Activated T-cell treated with anti-CD3 and anti-CD28 coated beads, Interleukin-2, amount 50 U/mL, for 24 hours (primary cell): ENCODE data around the gene MCM3.

Source experiments
- DNase-seq: peaks from one replicate; pipeline ENCODE4 v3.0.0-alpha.2; 2020
- H3K27ac Mint-ChIP-seq: 2 replicates; pipeline ENCODE4 v1.8.0; 2020; ENCODE audit warnings: mild to moderate bottlenecking, mixed read lengths
- H3K27me3 Mint-ChIP-seq: 2 replicates; pipeline ENCODE4 v1.8.0; 2020; ENCODE audit warnings: mixed read lengths
- H3K36me3 Mint-ChIP-seq: 2 replicates; pipeline ENCODE4 v1.8.0; 2020; ENCODE audit warnings: low read depth, mixed read lengths
- H3K4me1 Mint-ChIP-seq: 2 replicates; pipeline ENCODE4 v1.8.0; 2020; ENCODE audit warnings: low read depth, mixed read lengths
- H3K4me3 Mint-ChIP-seq: 2 replicates; pipeline ENCODE4 v1.8.0; 2020; ENCODE audit warnings: mild to moderate bottlenecking, moderate library complexity, mixed read lengths
- H3K9me3 Mint-ChIP-seq: 2 replicates; pipeline ENCODE4 v1.8.0; 2020; ENCODE audit warnings: mixed read lengths

The MCM3 gene

DNA sequence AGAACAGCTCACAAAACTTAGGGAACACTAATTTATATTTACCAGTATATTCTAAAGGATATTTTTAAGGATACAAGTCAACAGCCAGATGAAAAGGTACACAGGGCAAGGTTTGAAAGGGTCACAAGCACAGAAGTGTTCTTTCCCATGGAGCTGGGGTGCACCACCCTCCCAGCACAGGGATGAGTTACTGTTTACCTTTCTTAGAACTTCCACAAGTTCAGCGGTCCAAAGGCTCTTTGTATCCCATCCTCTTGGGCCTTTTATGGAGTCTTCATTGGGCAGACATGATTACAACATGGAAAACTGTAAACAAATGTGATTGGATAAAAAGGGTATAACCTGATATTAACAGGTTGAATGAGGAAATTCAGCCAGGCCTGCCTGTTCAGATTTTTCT is 39.1 kb downstream of the MCM3 start:
- H3K27me3 Mint-ChIP-seq, result peaks cover 44% of the 10 kb centered on the region
- H3K9me3 Mint-ChIP-seq, result no peaks in the 10 kb centered on the region
- peaks cover 4% of the 10 kb centered on the region for H3K4me1 Mint-ChIP-seq
- no peak for DNase-seq
- no peak overlapping the region for H3K27ac Mint-ChIP-seq
- H3K36me3 Mint-ChIP-seq, result no peaks in the 10 kb centered on the region
- no peak overlapping the region for H3K4me3 Mint-ChIP-seq

DNA sequence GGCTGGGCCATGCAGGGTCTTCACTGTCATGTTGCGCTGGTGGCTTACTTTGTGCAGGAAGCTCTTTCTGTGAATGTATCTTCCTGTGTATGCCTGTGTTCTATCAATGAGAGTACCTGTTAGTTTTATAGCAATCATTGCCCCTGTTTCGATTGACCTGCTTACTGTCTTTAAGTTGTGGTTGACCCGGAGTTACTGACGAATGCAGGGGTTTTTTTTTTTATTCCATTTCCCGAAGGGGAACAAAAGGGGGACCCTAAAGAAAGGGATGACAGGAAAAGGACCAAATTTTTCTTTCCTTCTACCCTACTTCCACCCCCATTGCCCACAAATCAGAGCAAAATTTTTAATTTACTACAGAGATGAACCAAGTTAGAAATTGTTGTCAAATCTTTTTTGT is 40.1 kb downstream of the MCM3 start, which contains the start of gene IL17F:
IL17F (minus strand) TSS at position 101 of the 400 bp plus-strand sequence; CDS start at position 30, 71 bp downstream.
- Mint-ChIP-seq H3K27me3 (peaks cover 37% of the 10 kb centered on the region), H3K36me3 (no peaks in the 10 kb centered on the region), H3K4me1 (no peaks in the 10 kb centered on the region), H3K27ac (no peak within 1 kb of the TSS), H3K9me3 (no peaks in the 10 kb centered on the region), H3K4me3 (no peak within 1 kb of the TSS)
- no peak for DNase-seq

DNA sequence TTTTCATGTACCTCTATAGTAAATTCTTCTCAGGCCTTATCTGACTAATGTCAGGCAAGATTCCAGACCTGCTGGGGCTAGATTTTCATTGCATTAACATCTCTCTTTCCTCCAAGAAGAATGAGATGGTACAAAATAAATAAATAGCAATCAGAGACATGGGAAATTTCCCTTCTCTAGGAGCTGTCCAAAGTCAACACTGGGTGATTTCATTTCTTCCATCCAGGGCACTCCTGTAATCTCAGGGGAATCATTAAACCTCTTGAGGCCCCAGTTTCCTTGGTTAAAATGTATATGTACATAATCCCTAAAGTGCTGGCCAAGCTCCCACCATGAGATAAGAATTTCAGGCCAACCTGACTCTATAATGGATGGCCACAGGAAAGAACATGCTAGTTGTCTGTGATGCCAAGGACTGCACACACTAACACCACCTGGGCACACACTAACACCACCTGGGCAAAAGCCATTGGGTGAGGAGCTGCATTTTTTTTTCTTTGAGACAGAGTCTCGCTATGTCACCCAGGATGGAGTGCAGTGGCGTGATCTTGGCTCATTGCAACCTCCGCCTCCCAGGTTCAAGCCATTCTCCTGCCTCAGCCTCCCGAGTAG is 41.2 kb downstream of the MCM3 start:
- H3K4me1 Mint-ChIP-seq, result no peaks in the 10 kb centered on the region
- no peak overlapping the region for H3K27ac Mint-ChIP-seq
- DNase-seq, result no peak
- H3K9me3 Mint-ChIP-seq, result no peaks in the 10 kb centered on the region
- H3K36me3 Mint-ChIP-seq, result no peaks in the 10 kb centered on the region
- no peak overlapping the region for H3K4me3 Mint-ChIP-seq
- peaks cover 27% of the 10 kb centered on the region for H3K27me3 Mint-ChIP-seq

DNA sequence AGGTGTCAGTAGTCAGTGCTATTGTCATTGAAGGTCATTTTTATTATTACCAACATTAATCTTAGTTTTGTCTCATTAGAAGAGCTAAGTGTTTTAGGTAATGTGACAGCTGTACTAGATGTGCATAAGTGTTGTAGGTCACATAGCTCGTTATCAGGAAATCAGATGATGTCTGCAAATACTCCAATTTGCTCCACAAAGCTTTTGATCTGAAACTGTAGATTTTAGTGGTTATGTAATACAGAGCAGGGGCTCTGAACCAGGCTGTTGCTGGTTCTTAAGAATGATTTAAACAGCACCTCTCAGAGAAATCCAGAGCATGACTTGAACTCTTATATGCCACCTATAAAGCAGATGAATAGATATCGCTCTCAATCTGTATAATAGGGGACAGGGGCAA is 42.7 kb downstream of the MCM3 start:
- no peaks in the 10 kb centered on the region for H3K9me3 Mint-ChIP-seq
- no peak for DNase-seq
- no peak overlapping the region for H3K27ac Mint-ChIP-seq
- peaks cover 30% of the 10 kb centered on the region for H3K27me3 Mint-ChIP-seq
- no peaks in the 10 kb centered on the region for H3K4me1 Mint-ChIP-seq
- H3K36me3 Mint-ChIP-seq, result no peaks in the 10 kb centered on the region
- H3K4me3 Mint-ChIP-seq, result no peak overlapping the region

DNA sequence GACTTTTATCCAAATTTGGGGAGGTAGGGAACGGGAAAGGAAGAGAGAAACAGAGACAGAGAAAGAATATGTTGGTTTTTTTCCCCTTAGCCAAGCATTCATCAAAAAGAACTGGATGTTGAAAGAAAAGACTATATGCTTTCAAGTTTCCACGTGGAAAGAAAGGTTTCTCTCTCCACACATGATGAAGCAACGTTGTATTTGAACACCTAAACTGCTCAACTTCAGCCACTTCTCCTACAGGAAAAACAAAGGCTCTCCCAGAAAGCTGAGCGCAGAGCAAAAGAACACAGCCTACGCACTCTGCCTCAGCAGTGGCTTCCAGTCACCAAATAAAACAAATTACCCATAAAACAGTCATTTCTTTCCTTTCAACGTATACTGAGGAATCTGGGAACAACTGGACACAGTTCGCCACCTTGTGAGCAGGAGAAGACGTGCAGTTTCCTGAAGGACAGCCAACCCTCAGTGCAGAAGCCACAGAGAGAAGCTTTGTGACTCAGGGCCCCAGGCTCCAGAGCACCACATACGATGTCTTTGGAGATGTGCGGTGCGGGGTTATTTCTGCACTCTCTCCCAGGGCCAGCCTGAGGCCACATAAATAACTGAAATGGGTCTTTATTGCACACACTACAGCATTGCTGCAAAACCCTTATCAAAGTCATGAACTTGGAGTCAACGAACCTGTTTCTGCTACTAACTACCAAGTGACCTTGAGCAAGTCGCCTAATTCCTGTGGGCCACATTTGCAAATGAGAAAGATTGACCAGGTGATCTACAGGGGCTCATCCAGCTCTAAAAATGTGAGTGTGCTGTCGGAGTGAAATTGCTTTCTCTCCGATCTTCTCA is 50.3 kb downstream of the MCM3 start:
- Mint-ChIP-seq H3K4me1 (peaks cover 21% of the 10 kb centered on the region), H3K9me3 (no peaks in the 10 kb centered on the region), H3K27me3 (peaks cover 64% of the 10 kb centered on the region), H3K27ac (no peak overlapping the region), H3K36me3 (no peaks in the 10 kb centered on the region), H3K4me3 (no peak overlapping the region)
- no peak for DNase-seq

DNA sequence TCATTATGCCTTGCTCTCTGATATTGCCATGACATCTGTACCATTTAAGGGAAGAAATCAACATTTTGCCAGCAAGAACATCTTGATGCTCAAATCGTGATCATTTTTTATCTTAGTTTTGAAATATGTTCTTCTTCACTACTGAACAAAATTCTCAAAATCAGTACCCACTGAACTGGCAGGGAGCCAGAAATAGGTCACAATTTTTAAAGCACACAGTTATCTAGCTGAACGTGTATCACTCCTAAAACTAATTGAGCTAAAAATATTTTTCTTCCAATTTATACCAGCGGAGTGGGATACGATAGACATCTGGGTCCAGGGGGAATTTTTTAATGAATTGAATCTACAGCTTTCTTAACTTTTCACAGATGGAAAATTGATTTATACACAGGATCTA is 51.5 kb downstream of the MCM3 start:
- no peak for DNase-seq
- Mint-ChIP-seq H3K4me3 (no peak overlapping the region), H3K27ac (no peak overlapping the region), H3K4me1 (peaks cover 27% of the 10 kb centered on the region), H3K27me3 (peaks cover 60% of the 10 kb centered on the region), H3K36me3 (no peaks in the 10 kb centered on the region), H3K9me3 (no peaks in the 10 kb centered on the region)

DNA sequence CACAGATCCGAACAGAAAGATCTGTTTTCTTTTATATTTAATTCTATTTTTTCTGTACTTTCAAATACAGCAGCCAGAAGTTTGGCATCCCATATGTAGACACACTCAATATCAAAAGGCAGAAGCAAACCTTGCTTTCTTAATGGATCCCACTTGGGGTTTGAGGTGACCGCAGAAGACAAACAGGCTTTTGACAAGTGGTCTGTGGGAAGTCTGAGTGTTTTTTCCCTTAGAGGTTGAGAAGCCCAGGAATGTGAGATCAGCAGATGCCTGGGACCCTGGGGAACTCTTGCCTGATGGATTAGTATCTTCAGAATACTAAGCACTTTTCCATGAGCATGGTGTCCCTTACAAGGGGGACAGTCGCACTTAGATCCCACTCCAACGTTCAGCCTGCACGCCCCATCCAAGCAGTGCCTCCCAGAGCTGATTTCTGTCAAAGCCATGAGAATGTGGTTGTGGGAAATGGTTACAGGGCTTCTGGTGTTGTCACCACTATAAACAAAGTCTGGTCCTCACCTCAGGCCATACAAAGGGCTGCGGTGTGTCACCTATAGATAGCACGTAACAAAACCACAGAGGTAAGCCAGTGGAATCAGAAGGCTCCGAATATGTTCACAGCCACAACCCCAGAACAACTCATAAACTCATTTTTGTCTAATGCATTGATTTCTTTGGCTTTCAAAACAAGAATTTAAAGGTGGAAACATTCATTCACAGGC is 53.0 kb downstream of the MCM3 start:
- H3K9me3 Mint-ChIP-seq, result no peaks in the 10 kb centered on the region
- no peak overlapping the region for H3K27ac Mint-ChIP-seq
- H3K4me1 Mint-ChIP-seq, result peaks cover 41% of the 10 kb centered on the region
- no peak overlapping the region for H3K4me3 Mint-ChIP-seq
- H3K27me3 Mint-ChIP-seq, result peaks cover 48% of the 10 kb centered on the region
- no peak for DNase-seq
- H3K36me3 Mint-ChIP-seq, result no peaks in the 10 kb centered on the region

DNA sequence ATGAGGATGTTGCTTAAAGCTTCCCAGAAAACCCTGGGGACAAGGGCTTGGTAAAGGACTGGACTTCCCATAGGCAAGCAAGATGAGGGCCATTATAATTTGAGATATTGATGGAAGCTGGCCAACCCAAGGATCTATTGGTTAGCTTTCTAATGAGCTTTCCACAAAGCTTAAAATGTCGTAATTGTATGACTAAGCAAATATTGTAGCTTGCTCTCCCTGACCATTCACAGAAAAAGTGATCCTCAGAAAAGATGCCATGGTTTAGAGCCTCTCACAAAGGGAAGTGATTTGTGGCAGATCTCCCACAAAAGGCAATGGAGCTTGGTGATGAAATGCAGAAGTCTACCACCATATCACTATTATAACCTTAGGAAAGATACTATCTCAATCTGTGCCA is 53.9 kb downstream of the MCM3 start:
- Mint-ChIP-seq H3K36me3 (no peaks in the 10 kb centered on the region), H3K9me3 (no peaks in the 10 kb centered on the region), H3K27ac (no peak overlapping the region), H3K4me3 (no peak overlapping the region), H3K4me1 (peaks cover 41% of the 10 kb centered on the region), H3K27me3 (peaks cover 43% of the 10 kb centered on the region)
- no peak for DNase-seq

DNA sequence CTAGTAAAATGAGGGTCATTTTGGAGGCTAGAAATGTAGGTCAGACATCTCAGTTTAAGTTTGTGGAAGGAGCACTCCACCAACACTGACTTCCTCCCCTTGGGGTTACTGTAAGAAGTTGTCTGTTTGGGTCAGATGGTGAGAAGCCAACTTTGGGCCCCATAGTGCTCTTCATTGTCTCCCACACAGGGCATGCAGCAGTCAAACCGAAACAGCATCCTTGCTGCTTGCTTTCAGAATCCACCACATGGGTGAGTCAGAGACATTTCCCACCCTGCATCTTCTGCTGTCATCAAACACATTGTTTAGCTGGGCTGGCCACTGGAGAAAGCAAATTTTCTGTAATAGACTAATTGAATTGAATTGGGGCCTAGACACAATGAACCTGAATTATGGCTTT is 57.0 kb downstream of the MCM3 start:
- peaks cover 34% of the 10 kb centered on the region for H3K4me1 Mint-ChIP-seq
- H3K36me3 Mint-ChIP-seq, result no peaks in the 10 kb centered on the region
- H3K4me3 Mint-ChIP-seq, result no peak overlapping the region
- peak; percentile 60 for DNase-seq
- no peaks in the 10 kb centered on the region for H3K9me3 Mint-ChIP-seq
- H3K27ac Mint-ChIP-seq, result peak overlapping the region; percentile 9
- peaks cover 49% of the 10 kb centered on the region for H3K27me3 Mint-ChIP-seq

DNA sequence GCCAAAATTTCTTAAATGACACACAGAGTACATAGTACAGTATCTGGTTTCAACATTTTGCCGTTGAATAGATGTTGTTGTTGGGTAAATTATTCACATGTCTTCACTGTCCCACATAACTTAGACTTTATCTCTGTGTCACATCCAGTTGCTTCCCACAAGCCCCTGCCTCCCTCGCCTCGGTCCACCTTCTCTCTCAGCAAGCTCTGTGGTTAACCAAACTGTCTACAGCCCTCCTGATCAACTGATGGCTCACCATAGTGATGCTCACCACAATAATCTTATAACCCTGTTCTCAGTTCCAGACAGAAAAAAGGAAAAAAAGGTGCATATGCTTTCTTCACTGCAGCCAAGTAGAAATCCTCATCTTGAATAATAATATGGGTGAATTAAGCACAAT is 63.2 kb downstream of the MCM3 start:
- H3K27ac Mint-ChIP-seq, result no peak overlapping the region
- H3K4me3 Mint-ChIP-seq, result no peak overlapping the region
- no peaks in the 10 kb centered on the region for H3K9me3 Mint-ChIP-seq

DNA sequence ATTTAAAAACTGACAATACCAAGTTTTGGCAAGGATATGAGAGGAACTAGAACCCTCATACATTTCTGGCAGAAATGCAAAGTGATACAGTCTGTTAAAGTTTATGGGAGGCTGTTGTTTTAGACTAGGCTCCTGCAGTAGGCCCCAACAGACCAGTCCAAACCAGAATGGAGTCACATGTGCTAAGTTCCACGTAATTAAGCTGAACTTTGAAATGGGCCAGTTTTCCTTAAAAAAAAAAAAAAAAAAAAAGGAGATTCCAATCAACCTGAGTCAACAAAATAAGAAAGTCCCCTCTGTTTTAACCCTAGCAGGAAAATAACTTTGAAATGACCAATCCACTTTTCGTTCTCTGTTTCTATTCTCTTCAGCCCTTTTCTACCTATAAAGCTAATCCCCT is 66.8 kb downstream of the MCM3 start:
- no peaks in the 10 kb centered on the region for H3K36me3 Mint-ChIP-seq
- H3K4me1 Mint-ChIP-seq, result peaks cover 16% of the 10 kb centered on the region
- H3K9me3 Mint-ChIP-seq, result no peaks in the 10 kb centered on the region
- DNase-seq, result no peak
- no peak overlapping the region for H3K27ac Mint-ChIP-seq
- H3K27me3 Mint-ChIP-seq, result peaks cover 31% of the 10 kb centered on the region
- H3K4me3 Mint-ChIP-seq, result no peak overlapping the region

More for the DNA sequence above, 63.2 kb downstream of the MCM3 start:
- Mint-ChIP-seq H3K27me3 (peaks cover 57% of the 10 kb centered on the region), H3K36me3 (no peaks in the 10 kb centered on the region), H3K4me1 (peaks cover 14% of the 10 kb centered on the region)
- no peak for DNase-seq

DNA sequence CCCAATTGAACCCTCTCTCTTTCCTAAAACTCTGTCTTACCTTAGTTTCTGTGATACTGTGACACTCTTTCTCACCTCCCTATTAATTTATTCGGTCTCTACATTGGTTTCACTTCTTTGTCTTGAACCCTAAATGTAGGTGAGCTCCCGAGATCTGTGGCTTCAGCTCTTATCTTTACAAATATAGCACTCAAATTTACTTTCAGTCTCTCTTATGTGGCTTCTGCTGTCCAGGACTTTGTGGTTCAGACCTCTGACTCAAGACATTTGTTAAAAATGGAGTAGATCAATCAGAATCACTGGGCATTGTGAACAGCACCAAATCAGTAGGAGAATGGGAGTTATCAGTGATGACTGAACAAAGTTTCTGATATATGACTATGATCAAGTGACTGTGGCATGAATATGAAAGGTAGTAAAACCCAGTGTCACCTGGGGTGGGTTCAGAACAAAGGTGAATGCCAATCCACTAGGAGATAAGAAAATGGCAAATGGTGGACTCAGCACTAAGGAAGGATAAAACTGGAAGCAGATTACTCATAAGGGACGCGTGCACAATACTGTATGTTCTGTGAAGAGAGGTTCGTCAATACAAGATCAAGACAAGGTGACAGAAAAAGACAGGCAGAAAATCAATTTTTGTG is 67.5 kb downstream of the MCM3 start:
- no peak overlapping the region for H3K4me3 Mint-ChIP-seq
- H3K36me3 Mint-ChIP-seq, result no peaks in the 10 kb centered on the region
- no peaks in the 10 kb centered on the region for H3K9me3 Mint-ChIP-seq
- H3K27me3 Mint-ChIP-seq, result peaks cover 34% of the 10 kb centered on the region
- H3K4me1 Mint-ChIP-seq, result peaks cover 15% of the 10 kb centered on the region
- no peak for DNase-seq
- no peak overlapping the region for H3K27ac Mint-ChIP-seq

DNA sequence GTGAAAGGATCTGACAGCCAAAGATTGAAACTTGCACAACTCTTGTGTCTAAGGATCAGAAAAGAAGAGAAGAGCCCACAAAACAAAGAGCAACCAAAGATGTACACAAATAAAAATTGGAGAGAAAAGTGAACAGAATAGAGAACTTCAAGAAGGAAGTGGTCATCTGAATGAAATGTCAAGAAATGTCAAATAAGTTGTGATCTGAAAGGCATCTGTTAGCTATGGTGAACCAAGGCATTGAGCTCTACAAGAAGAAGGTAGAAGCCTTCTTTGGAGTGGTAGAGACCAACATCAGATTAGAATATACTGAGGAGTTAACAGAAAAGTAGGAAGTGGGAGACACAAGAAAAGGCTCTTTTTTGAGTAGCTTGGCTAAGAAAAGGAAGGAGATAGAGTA is 68.8 kb downstream of the MCM3 start:
- Mint-ChIP-seq H3K36me3 (no peaks in the 10 kb centered on the region), H3K27ac (no peak overlapping the region), H3K9me3 (no peaks in the 10 kb centered on the region), H3K4me1 (peaks cover 7% of the 10 kb centered on the region), H3K4me3 (no peak overlapping the region), H3K27me3 (peaks cover 38% of the 10 kb centered on the region)
- DNase-seq, result no peak
